Endothelial cell of umbilical vein (primary cell): ENCODE results near the gene RNF183. TPM values are rescaled to one million over a fixed set of nuclear protein-coding genes. Genes with fewer than 3 reads are reported as not detected.
A peak's percentile ranks its signal among the peaks of the same experiment; 100 is the strongest.

Experiments used
- BruUV-seq: library from RNA; stranded (reverse); fragments of 400-500 nt; replicated peaks from 2 replicates; lab custom pipeline; 2021; lab: Mats Ljungman, UMichigan
- CTCF ChIA-PET: fragments of 300-600, 350-600 bp; sonication (Branson Sonifier 250); formaldehyde crosslinking; loops from one replicate; lab custom pipeline; 2021; ENCODE audit warnings: antibody characterized with exemption, inconsistent platforms; lab: Charles Lee
- POLR2A ChIA-PET: fragments of 300-600, 350-600 bp; sonication (Branson Sonifier 250); formaldehyde crosslinking; loops from one replicate; lab custom pipeline; 2021; ENCODE audit warnings: antibody characterized with exemption, inconsistent platforms; lab: Charles Lee
- DNase-seq: peaks from one replicate; pipeline ENCODE4 v3.0.0-alpha.2; 2011; ENCODE audit warnings: low read depth, low spot score
- FAIRE-seq: peaks from 2 replicates; lab custom pipeline; 2011; peaks lifted over from hg19 to GRCh38; lab: Jason Lieb, UNC
- H2AFZ ChIP-seq: 2 replicates; pipeline ENCODE4 v1.6.0; 2012; ENCODE audit warnings: low read depth, low read length, control low read depth, inconsistent platforms
- H3K27ac ChIP-seq: 2 replicates; pipeline ENCODE4 v1.5.1; 2011; ENCODE audit warnings: low read depth, mild to moderate bottlenecking, control low read depth, low read length, moderate library complexity; ENCODE audit not compliant: insufficient read depth
- H3K27me3 ChIP-seq, 2 experiments: 2 replicates each; pipeline versions ENCODE4 v1.6.0 to v1.6.1; 2011; ENCODE audit warnings: low read length in 2 of 2, mixed read lengths in 1 of 2; ENCODE audit not compliant: control insufficient read depth in 2 of 2, insufficient read depth in 2 of 2
- H3K36me3 ChIP-seq, 2 experiments: 2 replicates in 1 of 2; 3 replicates in 1 of 2; pipeline ENCODE4 v1.5.1; 2011; ENCODE audit warnings: low read length in 2 of 2, mild to moderate bottlenecking in 1 of 2, moderate library complexity in 1 of 2; ENCODE audit not compliant: control insufficient read depth in 2 of 2, insufficient read depth in 2 of 2; ENCODE audit errors: extremely low read depth in 1 of 2
- H3K4me1 ChIP-seq: 3 replicates; pipeline ENCODE4 v1.5.1; 2011; ENCODE audit warnings: mild to moderate bottlenecking, low read length; ENCODE audit not compliant: control insufficient read depth, insufficient read depth; ENCODE audit errors: extremely low read depth
- H3K4me2 ChIP-seq: 2 replicates; pipeline ENCODE4 v1.6.1; 2011; ENCODE audit warnings: low read length, control low read depth, mixed read lengths; ENCODE audit not compliant: insufficient read depth
- H3K4me3 ChIP-seq, 3 experiments: fragments of 200-600 bp in 1 of 3; sonication (generic), shearing (Covaris generic) in 1 of 3; replicated peaks in 1 of 3; 2 replicates each; pipeline ENCODE4 v1.5.1; 2011 to 2016; ENCODE audit warnings: control low read depth in 3 of 3, low read length in 3 of 3, mild to moderate bottlenecking in 2 of 3, inconsistent platforms in 1 of 3, low read depth in 1 of 3, moderate library complexity in 1 of 3; ENCODE audit not compliant: insufficient read depth in 1 of 3
- H3K79me2 ChIP-seq: 2 replicates; pipeline ENCODE4 v1.6.0; 2012; ENCODE audit warnings: low read length, inconsistent platforms; ENCODE audit not compliant: control insufficient read depth, insufficient read depth
- H3K9ac ChIP-seq: replicated peaks from 2 replicates; pipeline ENCODE3; 2011; ENCODE audit warnings: low read length, control low read depth; ENCODE audit not compliant: insufficient read depth; ENCODE audit errors: extremely low read depth
- H3K9me1 ChIP-seq: replicated peaks from 3 replicates; pipeline ENCODE4 v1.6.0; 2011; ENCODE audit warnings: mild to moderate bottlenecking, low read length; ENCODE audit not compliant: control insufficient read depth, insufficient read depth; ENCODE audit errors: extremely low read depth
- H3K9me3 ChIP-seq: replicated peaks from 2 replicates; pipeline ENCODE4 v1.5.1; 2012; ENCODE audit warnings: low read length, inconsistent platforms; ENCODE audit not compliant: control insufficient read depth, insufficient read depth
- H4K20me1 ChIP-seq: replicated peaks from 2 replicates; pipeline ENCODE3; 2011; ENCODE audit warnings: mild to moderate bottlenecking, low read length; ENCODE audit not compliant: control insufficient read depth, insufficient read depth; ENCODE audit errors: extremely low read depth
- CTCF ChIP-seq, 2 donors: IDR thresholded peaks; 1 replicate in 1 of 2; 2 replicates in 1 of 2; pipeline ENCODE4 v1.5.1; 2011; ENCODE audit warnings: low read length in 2 of 2, mild to moderate bottlenecking in 2 of 2, moderate library complexity in 2 of 2, control low read depth in 1 of 2, inconsistent platforms in 1 of 2, low read depth in 1 of 2; ENCODE audit not compliant: insufficient read depth in 1 of 2; ENCODE audit errors: extremely low read depth in 1 of 2
- FOS ChIP-seq: IDR thresholded peaks from 2 replicates; pipeline ENCODE4 v1.6.1; 2011; ENCODE audit warnings: mild to moderate bottlenecking, low read length, moderate library complexity, borderline replicate concordance; ENCODE audit not compliant: insufficient read depth
- JUN ChIP-seq: IDR thresholded peaks from 2 replicates; pipeline ENCODE4 v1.6.1; 2011; ENCODE audit warnings: borderline replicate concordance, low read depth; ENCODE audit not compliant: insufficient read length, insufficient read depth
- MAX ChIP-seq: IDR thresholded peaks from 2 replicates; pipeline ENCODE4 v1.6.1; 2011; ENCODE audit not compliant: insufficient read depth, insufficient read length
- POLR2A ChIP-seq: IDR thresholded peaks from 2 replicates; pipeline ENCODE4 v1.6.1; 2012; ENCODE audit warnings: low read depth, mild to moderate bottlenecking, control low read depth, low read length
- POLR2AphosphoS5 ChIP-seq: IDR thresholded peaks from 2 replicates; pipeline ENCODE4 v1.6.1; 2012; ENCODE audit warnings: low read depth, mild to moderate bottlenecking, control low read depth, low read length, moderate library complexity; ENCODE audit not compliant: insufficient read depth
- dilution Hi-C: fragments of 300-500 bp; cut with MboI; formaldehyde crosslinking; loops from one replicate; pipeline ENCODE4 v1.15.0; 2019; ENCODE audit warnings: low sequenced_read_pairs; ENCODE audit not compliant: extremely low pct_ligation_motif_present
- intact Hi-C: fragments of 100-400 bp; cut with micrococcal nuclease; formaldehyde crosslinking; loops from one replicate; pipeline ENCODE4 v1.10.0; 2022
- polyA plus RNA-seq, 4 experiments: library from polyadenylated mRNA; depleted of rRNA in 3 of 4; stranded (reverse) in 3 of 4; unstranded in 1 of 4; fragments of >200 nt; gene quantifications; 2 replicates each; pipeline versions ENCODE4 v1.2.1 to v1.2.3, GENCODE V29; 2011 to 2012; ENCODE audit warnings: missing spikeins in 1 of 4
- total RNA-seq: library from RNA; stranded (reverse); gene quantifications from 2 replicates; pipeline ENCODE4 v1.2.3, GENCODE V29; 2021

Gene RNF183
- total and polyA plus RNA-seq, 2 donors (not counting 3 experiments of a cell fraction or from before 2014, with no cell fraction given) = not detected

- intact Hi-C loops (loop anchor here (1.0 to 2.0 kb wide), 8 partner anchors 54 to 407 kb away; partner anchors contain the start of genes ALAD, C9orf43, FKBP15 and POLE3), dilution Hi-C loops (no loop called here)
- peak within 1 kb of the TSS; percentile 94 for H3K4me2 ChIP-seq
- H3K4me3 ChIP-seq = peak within 1 kb of the TSS; percentile 55 to 81 (median 74)
- no peaks in the 10 kb centered on the region for H3K9me3 ChIP-seq
- H3K79me2 ChIP-seq = peaks cover 21% of the 10 kb centered on the region
- no peaks in the 10 kb centered on the region for H4K20me1 ChIP-seq
- peaks cover 16% of the 10 kb centered on the region in 2 experiments for H3K36me3 ChIP-seq
- H3K27ac ChIP-seq = peak within 1 kb of the TSS; percentile 94
- ChIA-PET CTCF (interaction anchor here (0.7 to 4.4 kb wide), 24 partner anchors 16 to 382 kb away, joined by 3 to 52 read pairs (median 5); partner anchors contain the start of genes ALAD, C9orf43, FKBP15 and POLE3), POLR2A (interaction anchor here (0.5 to 1.7 kb wide), 10 partner anchors 19 to 399 kb away, joined by 3 to 9 read pairs (median 4); partner anchors contain the start of genes ALAD, C9orf43, FKBP15 and POLE3)
- no peaks in the 10 kb centered on the region for H3K9me1 ChIP-seq
- no peaks in the 10 kb centered on the region for H3K27me3 ChIP-seq
- TSS peak; percentile 75 for BruUV-seq
- peak within 1 kb of the TSS; percentile 75 for H2AFZ ChIP-seq
- DNase-seq (peak; percentile 99), FAIRE-seq (peak; percentile 95)
- peak within 1 kb of the TSS; percentile 95 for H3K9ac ChIP-seq
- peaks cover 13% of the 10 kb centered on the region for H3K4me1 ChIP-seq
- peak; percentile 55 for TF ChIP-seq JUN
- TF ChIP-seq POLR2A = peak; percentile 94
- TF ChIP-seq CTCF (IDR thresholded peaks at IDR 0.05; ENCODE audit: extremely low read depth in 1 of 2, insufficient read depth in 1 of 2, low read depth in 1 of 2, low read length in 2 of 2) = no peak
- peak; percentile 69 for TF ChIP-seq MAX
- peak; percentile 92 for TF ChIP-seq POLR2AphosphoS5
- TF ChIP-seq FOS = no peak
These were observed 27.7 kb downstream of the RNF183 start, which contains the start of the genes CDC26 and PRPF4 for GRCh38 chr9:113275157-113276131. Gene CDC26 (minus strand): TSS chr9:113275572. CDS start chr9:113272507, 3,065 bp downstream. Gene PRPF4 (plus strand): TSS chr9:113275658. CDS start chr9:113275744, 86 bp downstream.
